ENCODE results near the gene RRAGC. TPM values are rescaled to one million over a fixed set of nuclear protein-coding genes. Genes with fewer than 3 reads are reported as not detected.

RRAGC gene
- total and polyA plus RNA-seq, 9 of the 15 experiments (the other 6 are each of a cell fraction or from before 2014, with no cell fraction given): 3.9 to 16.9 (median 10.9) TPM

- peak; percentile 93 for TF ChIP-seq ZNF592 (IDR thresholded peaks at IDR 0.05)
- peak; percentile 97 for TF ChIP-seq ZEB2 (IDR thresholded peaks at IDR 0.05)
- peak; percentile 54; the same call in 1 of the 2 replicates for TF ChIP-seq ZNF143 (CRISPR knock-in tag; IDR thresholded peaks at IDR 0.05)
- 0 out of 2 replicates have a peak, but pooled peaks have one; percentile 51 for TF ChIP-seq ARID4B (CRISPR knock-in tag; IDR thresholded peaks at IDR 0.05)
- no peak for TF ChIP-seq ETS2 (tag; IDR thresholded peaks at IDR 0.05; ENCODE audit: borderline replicate concordance, poor library complexity, severe bottlenecking)
- TF ChIP-seq ZNF280A (IDR thresholded peaks at IDR 0.05; ENCODE audit: low read depth, partially characterized antibody): no peak
- no peak for TF ChIP-seq MXI1 (IDR thresholded peaks at IDR 0.05; ENCODE audit: low read depth, low read length)
- peak; percentile 92 for TF ChIP-seq MECOM (CRISPR knock-in tag; IDR thresholded peaks at IDR 0.05)
- peak; percentile 97 for TF ChIP-seq ZNF263 (CRISPR knock-in tag; IDR thresholded peaks at IDR 0.05; ENCODE audit: borderline replicate concordance)
- TF ChIP-seq ZNF778 (CRISPR knock-in tag; IDR thresholded peaks at IDR 0.05): no peak
- TF ChIP-seq ASH1L (IDR thresholded peaks at IDR 0.05; ENCODE audit: borderline replicate concordance, low read depth, partially characterized antibody): no peak
- no peak for TF ChIP-seq ESRRB (CRISPR knock-in tag; IDR thresholded peaks at IDR 0.05; ENCODE audit: borderline replicate concordance)
- TF ChIP-seq ZNF449 (CRISPR knock-in tag; IDR thresholded peaks at IDR 0.05): no peak
- TF ChIP-seq JUNB (CRISPR knock-in tag; conservative IDR thresholded peaks at IDR 0.05): no peak
- TF ChIP-seq XRCC4 (IDR thresholded peaks at IDR 0.05; ENCODE audit: extremely low read depth, insufficient read depth, insufficient read length): no peak
- no peak for TF ChIP-seq SREBF2 (CRISPR knock-in tag; IDR thresholded peaks at IDR 0.05)
Measured at GRCh38 chr1:38815903-38816627, 43.5 kb downstream of the RRAGC start (continued).
